ENCODE results near the gene NANOS3.
A peak's percentile ranks its signal among the peaks of the same experiment; 100 is the strongest.

Gene NANOS3

DNA sequence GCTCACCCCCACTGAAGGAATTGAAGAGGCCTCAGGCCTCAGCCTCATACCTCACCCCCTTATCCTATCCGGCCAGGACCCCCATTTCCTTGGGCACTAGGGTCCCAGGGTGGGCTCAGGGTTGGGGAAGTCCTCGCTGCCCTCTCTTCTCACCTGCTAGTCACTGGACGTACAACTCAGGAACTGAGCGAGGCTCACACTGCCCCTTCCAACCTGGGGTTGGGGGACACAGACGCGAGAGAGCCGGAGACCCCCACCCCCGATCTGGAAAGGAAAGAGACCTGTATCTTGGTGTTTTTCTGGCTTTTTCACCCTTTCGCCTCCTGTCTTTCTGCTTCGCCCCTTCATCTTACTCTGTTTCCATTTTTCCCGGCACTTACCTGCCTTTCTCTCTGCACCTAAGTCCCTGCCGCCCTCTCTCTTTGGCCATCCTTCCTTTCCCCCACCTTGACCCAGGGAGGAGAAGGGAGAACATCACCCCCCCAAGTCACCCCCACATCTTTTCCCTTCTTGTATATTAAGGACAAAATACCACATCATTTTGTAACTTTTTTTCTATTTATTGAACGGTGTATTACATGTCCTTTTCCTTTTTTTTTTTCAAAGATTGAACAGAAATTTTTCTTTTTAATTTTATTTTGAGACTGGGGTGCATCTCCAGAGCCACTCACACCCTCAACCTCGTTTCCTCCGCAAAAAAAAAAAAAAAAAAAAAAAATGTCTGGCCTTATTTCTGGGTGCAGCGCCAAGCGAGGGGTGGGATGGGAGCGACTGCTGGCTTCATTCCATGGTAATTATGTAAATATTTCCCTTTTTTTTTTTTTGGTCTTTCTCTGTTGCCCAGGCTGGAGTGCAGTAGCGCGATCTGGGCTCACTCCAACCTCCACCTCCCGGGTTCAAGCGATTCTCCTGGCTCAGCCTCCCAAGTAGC is 45.1 kb upstream of the NANOS3 start:
- no peak overlapping the region for H2BK5ac ChIP-seq (ENCODE audit: low read length)
- H4K91ac ChIP-seq (ENCODE audit: low read depth, low read length, poor library complexity) = no peak overlapping the region
- H2AK5ac ChIP-seq (ENCODE audit: low read depth, low read length) = no peak overlapping the region
- no peak overlapping the region for H3K9ac ChIP-seq (ENCODE audit: low read depth, low read length, poor library complexity)
- H3K79me1 ChIP-seq (ENCODE audit: low read depth, low read length) = peaks cover 8% of the 10 kb centered on the region
- no peak overlapping the region for H3K23ac ChIP-seq (ENCODE audit: low read depth, low read length, poor library complexity)
- no peak overlapping the region for H2AFZ ChIP-seq (ENCODE audit: low read length)
- peaks cover 0 to 2% of the 10 kb centered on the region in 2 donors for H3K9me3 ChIP-seq (replicated peaks in 1 of 2; ENCODE audit: control insufficient read depth in 2 of 2, insufficient read depth in 1 of 2, low read depth in 1 of 2, low read length in 2 of 2)
- no peak overlapping the region for H3K4me2 ChIP-seq (ENCODE audit: insufficient read depth, low read length, poor library complexity, severe bottlenecking)
- WGBS, 2 donors (ENCODE audit: extremely low coverage in 2 of 2, insufficient read length in 2 of 2, insufficient replicate concordance in 1 of 2) = no CpG with 5 or more reads among the region's 22 CpGs
- H2BK15ac ChIP-seq (ENCODE audit: low read length) = no peak overlapping the region
- H3K27me3 ChIP-seq (ENCODE audit: control insufficient read depth in 3 of 3, insufficient read depth in 3 of 3, low read depth in 1 of 3, low read length in 3 of 3) = no peaks in the 10 kb centered on the region
- H3K14ac ChIP-seq (ENCODE audit: low read length) = no peak overlapping the region
- no peak overlapping the region for H3K4me3 ChIP-seq (ENCODE audit: low read length in 2 of 2)
- H2BK120ac ChIP-seq (ENCODE audit: low read depth, low read length) = no peak overlapping the region
- no peak overlapping the region for H3K27ac ChIP-seq (replicated peaks; ENCODE audit: low read length)
- H3K4me1 ChIP-seq (ENCODE audit: control insufficient read depth in 2 of 2, insufficient read depth in 1 of 2, low read depth in 1 of 2, low read length in 2 of 2) = peaks cover 0 to 6% of the 10 kb centered on the region in 2 donors
- H4K8ac ChIP-seq (ENCODE audit: low read depth, low read length) = no peak overlapping the region
- peaks cover 24 to 64% of the 10 kb centered on the region in 2 donors for H3K36me3 ChIP-seq (replicated peaks in 1 of 2; ENCODE audit: control insufficient read depth in 2 of 2, insufficient read depth in 2 of 2, low read length in 2 of 2)
- H3K4ac ChIP-seq (ENCODE audit: low read length) = no peak overlapping the region
- no peak for DNase-seq (ENCODE audit: low spot score)
- H2BK12ac ChIP-seq (ENCODE audit: low read length) = no peak overlapping the region
- H3K18ac ChIP-seq (ENCODE audit: low read length) = no peak overlapping the region

DNA sequence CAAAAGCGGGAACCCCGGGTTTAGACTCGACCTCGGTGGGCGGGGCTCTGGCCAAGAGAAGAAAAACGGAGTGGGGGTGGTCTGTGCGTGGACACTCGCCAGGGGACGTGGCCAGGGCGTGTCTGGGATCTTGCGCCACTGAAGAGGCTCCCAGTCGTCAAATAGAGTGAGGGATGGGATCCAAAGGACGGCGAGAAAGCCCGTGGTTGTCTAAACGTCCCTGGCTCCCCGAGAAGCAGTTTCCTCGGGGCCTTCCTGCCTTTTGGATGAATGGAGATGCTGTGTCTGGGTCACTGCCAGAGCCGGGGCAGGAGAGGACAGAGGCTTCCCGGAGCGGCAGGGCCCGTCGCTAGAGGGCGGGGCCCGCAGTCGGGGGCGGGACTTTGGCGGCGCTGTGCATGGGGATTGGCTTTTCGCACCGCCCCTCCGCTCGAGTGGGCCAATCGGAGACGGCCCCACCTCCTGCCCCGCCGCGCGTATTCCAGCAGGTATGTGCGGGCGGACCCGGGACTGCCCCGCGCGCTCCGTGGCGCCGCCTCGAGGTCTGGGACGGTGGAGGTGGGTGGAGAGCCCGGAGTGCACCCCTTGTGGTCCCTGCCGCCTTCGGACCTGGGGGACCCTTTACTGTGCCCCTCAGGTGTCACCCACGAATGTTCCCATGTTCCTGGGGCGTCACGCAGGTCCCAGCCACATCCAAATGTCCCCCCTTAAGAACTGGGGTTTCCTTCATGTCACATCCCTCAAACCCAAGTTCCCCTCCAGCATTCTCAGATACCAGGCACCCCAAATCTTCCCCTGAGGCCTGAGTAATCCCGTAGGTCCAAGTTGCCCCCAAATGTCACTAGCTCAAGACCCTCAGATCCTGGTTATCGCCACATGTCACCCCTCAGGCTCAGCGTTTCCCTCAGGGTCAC is 43.3 kb upstream of the NANOS3 start:
- H3K23ac ChIP-seq (ENCODE audit: low read depth, low read length, poor library complexity) = peak overlapping the region; percentile 96

DNA sequence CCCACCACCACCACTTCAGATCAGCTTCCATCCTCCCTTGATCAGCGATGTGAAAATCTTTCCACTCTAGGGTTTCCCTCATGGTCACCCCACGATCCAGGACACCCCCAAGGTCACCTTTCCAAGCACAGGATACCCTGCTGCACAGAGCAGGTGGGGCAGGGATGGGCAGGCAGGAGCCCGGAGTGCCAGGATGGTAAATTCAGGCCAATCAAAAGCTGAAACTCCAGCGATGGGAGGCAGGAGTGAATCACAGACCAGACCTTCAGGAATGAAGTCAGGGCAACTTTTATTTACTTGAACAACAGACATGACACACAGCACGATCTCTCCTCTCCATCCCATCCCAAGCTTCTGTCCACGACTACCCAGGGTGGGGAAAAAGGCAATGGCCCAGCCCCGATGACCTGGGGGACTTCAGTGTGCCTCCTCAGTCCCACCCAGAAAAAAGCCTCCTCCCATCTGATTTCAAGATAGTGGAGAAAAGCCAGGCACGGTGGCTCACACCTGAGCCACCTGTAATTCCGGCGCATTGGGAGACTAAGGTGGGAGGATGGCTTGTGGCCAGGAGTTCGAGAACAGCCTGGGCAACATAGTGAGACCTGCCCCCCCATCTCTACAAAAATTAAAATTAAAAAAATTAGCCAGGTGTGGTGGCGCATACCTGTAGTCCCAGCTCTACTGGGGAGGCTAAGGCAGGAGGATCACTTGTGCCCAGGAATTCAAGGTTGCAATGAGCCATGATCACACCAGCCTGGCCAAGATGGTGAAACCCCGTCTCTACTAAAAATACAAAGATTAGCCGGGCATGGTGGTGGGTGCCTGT is 42.5 kb upstream of the NANOS3 start:
- Histone ChIP-seq H3K36me3 (replicated peaks in 1 of 2; ENCODE audit: control insufficient read depth in 2 of 2, insufficient read depth in 2 of 2, low read length in 2 of 2) (peaks cover 17 to 44% of the 10 kb centered on the region in 2 donors), H3K27me3 (ENCODE audit: control insufficient read depth in 3 of 3, insufficient read depth in 3 of 3, low read depth in 1 of 3, low read length in 3 of 3) (no peaks in the 10 kb centered on the region), H3K4me3 (ENCODE audit: low read length in 2 of 2) (no peak overlapping the region), H2BK5ac (ENCODE audit: low read length) (no peak overlapping the region), H3K79me1 (ENCODE audit: low read depth, low read length) (peaks cover 8% of the 10 kb centered on the region), H3K14ac (ENCODE audit: low read length) (no peak overlapping the region), H3K27ac (replicated peaks; ENCODE audit: low read length) (no peak overlapping the region), H3K4me2 (ENCODE audit: insufficient read depth, low read length, poor library complexity, severe bottlenecking) (no peak overlapping the region), H4K91ac (ENCODE audit: low read depth, low read length, poor library complexity) (no peak overlapping the region), H3K9ac (ENCODE audit: low read depth, low read length, poor library complexity) (no peak overlapping the region), H3K9me3 (replicated peaks in 1 of 2; ENCODE audit: control insufficient read depth in 2 of 2, insufficient read depth in 1 of 2, low read depth in 1 of 2, low read length in 2 of 2) (no peaks in the 10 kb centered on the region), H2AFZ (ENCODE audit: low read length) (no peak overlapping the region), H2AK5ac (ENCODE audit: low read depth, low read length) (peak overlapping the region; percentile 83), H3K4ac (ENCODE audit: low read length) (no peak overlapping the region), H3K23ac (ENCODE audit: low read depth, low read length, poor library complexity) (no peak overlapping the region), H3K4me1 (ENCODE audit: control insufficient read depth in 2 of 2, insufficient read depth in 1 of 2, low read depth in 1 of 2, low read length in 2 of 2) (peaks cover 0 to 9% of the 10 kb centered on the region in 2 donors), H2BK120ac (ENCODE audit: low read depth, low read length) (peak overlapping the region; percentile 44), H3K18ac (ENCODE audit: low read length) (no peak overlapping the region), H4K8ac (ENCODE audit: low read depth, low read length) (no peak overlapping the region), H2BK15ac (ENCODE audit: low read length) (peak overlapping the region; percentile 75), H2BK12ac (ENCODE audit: low read length) (no peak overlapping the region)
- WGBS, 2 donors (ENCODE audit: extremely low coverage in 2 of 2, insufficient read length in 2 of 2, insufficient replicate concordance in 1 of 2) = no CpG with 5 or more reads among the region's 14 CpGs
- no peak for DNase-seq (ENCODE audit: low spot score)

More for the DNA sequence above, 43.3 kb upstream of the NANOS3 start:
- H4K91ac ChIP-seq (ENCODE audit: low read depth, low read length, poor library complexity) = no peak overlapping the region
- no peak overlapping the region for H2BK12ac ChIP-seq (ENCODE audit: low read length)
- peak overlapping the region; percentile 44 for H2BK120ac ChIP-seq (ENCODE audit: low read depth, low read length)
- peak overlapping the region; percentile 83 for H2AK5ac ChIP-seq (ENCODE audit: low read depth, low read length)
- H2AFZ ChIP-seq (ENCODE audit: low read length) = no peak overlapping the region
- peak overlapping the region; percentile 54 for H2BK5ac ChIP-seq (ENCODE audit: low read length)
- no peak overlapping the region for H4K8ac ChIP-seq (ENCODE audit: low read depth, low read length)
- H3K18ac ChIP-seq (ENCODE audit: low read length) = peak overlapping the region; percentile 90
- peak overlapping the region in 1 of 2 donors; percentile 75 for H3K4me3 ChIP-seq (ENCODE audit: low read length in 2 of 2)
- H3K4me1 ChIP-seq (ENCODE audit: control insufficient read depth in 2 of 2, insufficient read depth in 1 of 2, low read depth in 1 of 2, low read length in 2 of 2) = peaks cover 0 to 6% of the 10 kb centered on the region in 2 donors
- DNase-seq (ENCODE audit: low spot score) = peak; percentile 82
- peaks cover 6% of the 10 kb centered on the region for H3K79me1 ChIP-seq (ENCODE audit: low read depth, low read length)
- peak overlapping the region; percentile 13 for H3K27ac ChIP-seq (replicated peaks; ENCODE audit: low read length)
- no CpG with 5 or more reads among the region's 59 CpGs for WGBS, 2 donors (ENCODE audit: extremely low coverage in 2 of 2, insufficient read length in 2 of 2, insufficient replicate concordance in 1 of 2)
- peak overlapping the region; percentile 75 for H2BK15ac ChIP-seq (ENCODE audit: low read length)
- H3K9me3 ChIP-seq (replicated peaks in 1 of 2; ENCODE audit: control insufficient read depth in 2 of 2, insufficient read depth in 1 of 2, low read depth in 1 of 2, low read length in 2 of 2) = no peaks in the 10 kb centered on the region
- peaks cover 17 to 49% of the 10 kb centered on the region in 2 donors for H3K36me3 ChIP-seq (replicated peaks in 1 of 2; ENCODE audit: control insufficient read depth in 2 of 2, insufficient read depth in 2 of 2, low read length in 2 of 2)
- peak overlapping the region; percentile 70 for H3K9ac ChIP-seq (ENCODE audit: low read depth, low read length, poor library complexity)
- peak overlapping the region; percentile 78 for H3K4me2 ChIP-seq (ENCODE audit: insufficient read depth, low read length, poor library complexity, severe bottlenecking)
- H3K27me3 ChIP-seq (ENCODE audit: control insufficient read depth in 3 of 3, insufficient read depth in 3 of 3, low read depth in 1 of 3, low read length in 3 of 3) = no peaks in the 10 kb centered on the region
- H3K14ac ChIP-seq (ENCODE audit: low read length) = peak overlapping the region; percentile 56
- no peak overlapping the region for H3K4ac ChIP-seq (ENCODE audit: low read length)

Measured in neuronal stem cell (in vitro differentiated cells).